H1 (cell line): ENCODE results near the gene ADAMTS13. TPM values are rescaled to one million over a fixed set of nuclear protein-coding genes. Genes with fewer than 3 reads are reported as not detected.

Source experiments
- CEBPB ChIP-seq: IDR thresholded peaks from 2 replicates; pipeline ENCODE4 v1.6.1; 2012; ENCODE audit warnings: low read depth, low read length
- SAP30 ChIP-seq: fragments of 300-600 bp; sonication (generic); IDR thresholded peaks from 2 replicates; pipeline ENCODE4 v1.7.1; 2012; ENCODE audit warnings: low read length, moderate library complexity, mild to moderate bottlenecking, inconsistent platforms; ENCODE audit not compliant: insufficient read depth, insufficient replicate concordance
- TAF7 ChIP-seq: optimal IDR thresholded peaks from 2 replicates; pipeline ENCODE3; 2011; ENCODE audit warnings: low read depth, mild to moderate bottlenecking, inconsistent platforms, low read length, moderate library complexity, borderline replicate concordance
- TEAD4 ChIP-seq: IDR thresholded peaks from 2 replicates; pipeline ENCODE4 v1.6.1; 2012; ENCODE audit warnings: low read depth, low read length, inconsistent platforms, mixed read lengths
- polyA plus RNA-seq, 7 experiments: library from polyadenylated mRNA; depleted of rRNA in 3 of 7; stranded (reverse) in 5 of 7; unstranded in 2 of 7; fragments of >200 nt in 5 of 7; fragments of 200-250 nt in 2 of 7; gene quantifications; 1 replicate in 5 of 7; 2 replicates in 1 of 7; 4 replicates in 1 of 7; pipeline versions ENCODE4 v1.2.1 to v1.2.3, GENCODE V29; 2011 to 2013; ENCODE audit warnings: missing spikeins in 2 of 7, mixed read lengths in 2 of 7
- total RNA-seq: library from RNA; stranded (reverse); fragmentation: NEBNext Ultra II Directional; extraction: Animal tissue kit (Norgen Biotek cat#: 25700); gene quantifications from 2 replicates; pipeline ENCODE4 v1.2.1, GENCODE V29; 2021

Gene ADAMTS13
- total and polyA plus RNA-seq, 2 of the 8 experiments (the other 6 are each of a cell fraction or from before 2014, with no cell fraction given), result 4.4 to 5.8 TPM

- TF ChIP-seq TAF7 (no peak), TEAD4 (no peak), SAP30 (no peak), CEBPB (no peak)
Measured at GRCh38 chr9:133507246-133507965, 85.2 kb downstream of the ADAMTS13 start (continued).
